Liver (tissue), 9 donors: ENCODE measurements around the gene NECTIN4. TPM values are rescaled to one million over a fixed set of nuclear protein-coding genes. Genes with fewer than 3 reads are reported as not detected.

ENCODE experiments used
- DNase-seq: peaks from one replicate; pipeline ENCODE4 v3.0.0-alpha.2; 2017; ENCODE audit warnings: low spot score
- H3K27ac ChIP-seq, 2 donors: one replicate each; pipeline ENCODE4 v1.7.0; 2013; ENCODE audit warnings: inconsistent platforms in 2 of 2, low read length in 2 of 2, control low read depth in 1 of 2, low read depth in 1 of 2, mild to moderate bottlenecking in 1 of 2
- H3K27me3 ChIP-seq, 4 donors: one replicate each; pipeline versions ENCODE4 v1.6.1 to v1.7.0; 2013; ENCODE audit warnings: low read length in 3 of 4, inconsistent platforms in 1 of 4, mild to moderate bottlenecking in 1 of 4, moderate library complexity in 1 of 4; ENCODE audit not compliant: control insufficient read depth in 4 of 4, insufficient read depth in 4 of 4
- H3K36me3 ChIP-seq, 4 donors: one replicate each; pipeline versions ENCODE4 v1.6.1 to v1.7.0; 2013; ENCODE audit warnings: low read length in 3 of 4, mild to moderate bottlenecking in 3 of 4, low read depth in 1 of 4, moderate library complexity in 1 of 4; ENCODE audit not compliant: control insufficient read depth in 4 of 4, insufficient read depth in 3 of 4
- H3K4me1 ChIP-seq, 4 donors: one replicate each; pipeline versions ENCODE4 v1.6.1 to v1.7.0; 2013; ENCODE audit warnings: low read length in 3 of 4, mild to moderate bottlenecking in 3 of 4, moderate library complexity in 1 of 4; ENCODE audit not compliant: control insufficient read depth in 4 of 4, insufficient read depth in 4 of 4
- H3K4me3 ChIP-seq, 3 donors: one replicate each; pipeline versions ENCODE4 v1.6.1 to v1.7.0; 2013; ENCODE audit warnings: low read length in 3 of 3, control low read depth in 1 of 3, low read depth in 1 of 3, mild to moderate bottlenecking in 1 of 3
- H3K9ac ChIP-seq, 2 donors: one replicate each; pipeline ENCODE4 v1.7.0; 2013; ENCODE audit warnings: low read length in 2 of 2, mild to moderate bottlenecking in 2 of 2, moderate library complexity in 2 of 2, control low read depth in 1 of 2, low read depth in 1 of 2
- H3K9me3 ChIP-seq, 4 donors: one replicate each; pipeline versions ENCODE4 v1.6.1 to v1.7.0; 2013; ENCODE audit warnings: low read length in 3 of 4; ENCODE audit not compliant: control insufficient read depth in 4 of 4
- ATF3 ChIP-seq: IDR thresholded peaks from 2 replicates; pipeline ENCODE4 v1.6.1; 2016; ENCODE audit warnings: antibody characterized with exemption
- CTCF ChIP-seq: fragments of 150-350 bp; IDR thresholded peaks from 2 replicates; pipeline ENCODE4 v1.5.1; 2017; ENCODE audit warnings: improper control_type of control experiment, low read depth, low read length; ENCODE audit not compliant: missing input control
- EGR1 ChIP-seq, 2 donors: IDR thresholded peaks; 2 replicates each; pipeline ENCODE4 v1.6.1; 2016 to 2018; ENCODE audit warnings: antibody characterized with exemption in 2 of 2, low read depth in 2 of 2
- FOXA1 ChIP-seq: IDR thresholded peaks from 2 replicates; pipeline ENCODE4 v1.6.1; 2016; ENCODE audit warnings: antibody characterized with exemption
- FOXA2 ChIP-seq: IDR thresholded peaks from 2 replicates; pipeline ENCODE4 v1.6.1; 2016; ENCODE audit warnings: antibody characterized with exemption
- GABPA ChIP-seq, 2 donors: IDR thresholded peaks in 1 of 2; conservative IDR thresholded peaks in 1 of 2; 2 replicates each; pipeline ENCODE4 v1.6.1; 2016; ENCODE audit warnings: antibody characterized with exemption in 2 of 2, mild to moderate bottlenecking in 1 of 2, moderate library complexity in 1 of 2
- HNF4A ChIP-seq, 2 donors: conservative IDR thresholded peaks; 2 replicates each; pipeline ENCODE4 v1.6.1; 2016; ENCODE audit warnings: antibody characterized with exemption in 2 of 2, mild to moderate bottlenecking in 2 of 2
- HNF4G ChIP-seq: IDR thresholded peaks from 2 replicates; pipeline ENCODE4 v1.6.1; 2016; ENCODE audit warnings: antibody characterized with exemption
- JUND ChIP-seq, 2 donors: IDR thresholded peaks; 2 replicates each; pipeline ENCODE4 v1.6.1; 2016; ENCODE audit warnings: antibody characterized with exemption in 2 of 2
- MAX ChIP-seq: IDR thresholded peaks from 2 replicates; pipeline ENCODE4 v1.6.1; 2016; ENCODE audit warnings: antibody characterized with exemption
- NR2F2 ChIP-seq: IDR thresholded peaks from 2 replicates; pipeline ENCODE4 v1.6.1; 2016; ENCODE audit warnings: antibody characterized with exemption
- RAD21 ChIP-seq, 2 donors: IDR thresholded peaks; 2 replicates each; pipeline ENCODE4 v1.6.1; 2016; ENCODE audit warnings: antibody characterized with exemption in 2 of 2, mild to moderate bottlenecking in 2 of 2
- REST ChIP-seq: IDR thresholded peaks from 2 replicates; pipeline ENCODE4 v1.6.1; 2016; ENCODE audit warnings: antibody characterized with exemption, mild to moderate bottlenecking
- RXRA ChIP-seq, 2 donors: IDR thresholded peaks; 2 replicates each; pipeline ENCODE4 v1.6.1; 2017 to 2018; ENCODE audit warnings: antibody characterized with exemption in 2 of 2, mild to moderate bottlenecking in 1 of 2
- SP1 ChIP-seq: IDR thresholded peaks from 2 replicates; pipeline ENCODE4 v1.6.1; 2018; ENCODE audit warnings: antibody characterized with exemption, mild to moderate bottlenecking
- TAF1 ChIP-seq: conservative IDR thresholded peaks from 2 replicates; pipeline ENCODE4 v1.6.1; 2016; ENCODE audit warnings: antibody characterized with exemption, mild to moderate bottlenecking
- YY1 ChIP-seq: IDR thresholded peaks from 2 replicates; pipeline ENCODE4 v1.6.1; 2016; ENCODE audit warnings: antibody characterized with exemption, mild to moderate bottlenecking
- ZBTB33 ChIP-seq: IDR thresholded peaks from 2 replicates; pipeline ENCODE4 v1.6.1; 2016; ENCODE audit warnings: antibody characterized with exemption
- WGBS: extraction: QIAGEN DNeasy Blood & Tissue Kit; methylation state at CpG from one replicate; pipeline ENCODE4 v1.1.7; 2013; 5-methylcytosine and 5-hydroxymethylcytosine counted together
- polyA plus RNA-seq, 2 donors: library from polyadenylated mRNA; stranded (reverse) in 1 of 2; unstranded in 1 of 2; fragments of 200-250 nt in 1 of 2; fragments of >200 nt in 1 of 2; fragmentation: Nextera tagmentation in 1 of 2; extraction: Ambion mirVana in 1 of 2; gene quantifications; one replicate each; pipeline versions ENCODE4 v1.2.1 to v1.2.3, GENCODE V29; 2013 to 2015
- total RNA-seq, 2 donors: library from RNA; depleted of rRNA; stranded (reverse); fragments of >200 nt; gene quantifications; one replicate each; pipeline ENCODE4 v1.2.3, GENCODE V29; 2014
- donor health status: healthy.
- donor health status: healthy.
- donor health status: healthy.
- donor health status: healthy.
- donor health status: healthy.

The NECTIN4 gene
- total and polyA plus RNA-seq, 4 donors = 0.01 TPM; not detected in 3

GRCh38 chr1:161021970-161022353, 67.4 kb downstream of the NECTIN4 start (continued):
- TF ChIP-seq ZBTB33 (peak; percentile 8), EGR1 (IDR thresholded peaks at IDR 0.05; ENCODE audit: low read depth in 2 of 2) (no peak), JUND (IDR thresholded peaks at IDR 0.05) (peak in 1 of 2 donors; percentile 11), ATF3 (no peak)

- Histone ChIP-seq H3K27me3 (no peaks in the 10 kb centered on the region), H3K9me3 (no peaks in the 10 kb centered on the region), H3K36me3 (no peaks in the 10 kb centered on the region), H3K4me1 (peaks cover 11 to 32% (median 18%) of the 10 kb centered on the region in 4 donors), H3K27ac (peak overlapping the region; percentile 82 to 92), H3K4me3 (peak overlapping the region; percentile 62 to 92 (median 74)), H3K9ac (peak overlapping the region; percentile 68 to 97)
- DNase-seq = peak; percentile 93
- WGBS = 13% methylated on average over 34 of the region's 34 CpGs
- no peak for TF ChIP-seq FOXA1
- peak; percentile 26 to 36 for TF ChIP-seq RXRA (IDR thresholded peaks at IDR 0.05)
- TF ChIP-seq HNF4A (conservative IDR thresholded peaks at IDR 0.05) = peak in 1 of 2 donors; percentile 38
- no peak for TF ChIP-seq HNF4G
- TF ChIP-seq RAD21 (IDR thresholded peaks at IDR 0.05) = no peak
- peak in 1 of 2 donors; percentile 47 for TF ChIP-seq GABPA (IDR thresholded peaks at IDR 0.05 in 1 of 2, conservative IDR thresholded peaks at IDR 0.05 in 1 of 2)
- TF ChIP-seq SP1 = peak; percentile 86
- peak in 1 of 2 donors; percentile 28 for TF ChIP-seq JUND (IDR thresholded peaks at IDR 0.05)
- no peak for TF ChIP-seq MAX
- peak; percentile 82 for TF ChIP-seq TAF1
- no peak for TF ChIP-seq ATF3
- peak; percentile 18 for TF ChIP-seq ZBTB33
- no peak for TF ChIP-seq FOXA2
- TF ChIP-seq YY1 = peak; percentile 69
- no peak for TF ChIP-seq CTCF
- TF ChIP-seq NR2F2 = no peak
- peak; percentile 86 for TF ChIP-seq REST
- peak in 1 of 2 donors; percentile 24 for TF ChIP-seq EGR1 (IDR thresholded peaks at IDR 0.05; ENCODE audit: low read depth in 2 of 2)
Measured at GRCh38 chr1:161021165-161021969, 68.0 kb downstream of the NECTIN4 start.
